HEK293 (cell line): ENCODE measurements around the gene ARID1A.
A peak's percentile ranks its signal among the peaks of the same experiment; 100 is the strongest.

Experiments
- CTCF ChIA-PET: fragments of 350-600 bp; formaldehyde crosslinking; extraction: SDS; loops from one replicate; lab custom pipeline; 2021; ENCODE audit warnings: antibody characterized with exemption; lab: Yijun Ruan, JAX
- POLR2A ChIA-PET: fragments of 300-600 bp; formaldehyde crosslinking; extraction: SDS; loops from one replicate; lab custom pipeline; 2020; ENCODE audit warnings: antibody characterized with exemption, inconsistent platforms; lab: Yijun Ruan, JAX
- H3K27ac ChIP-seq: fragments of 200-500 bp; sonication (Bioruptor generic); 2 replicates; pipeline ENCODE4 v1.5.1; 2014; ENCODE audit warnings: low read depth, low read length, control low read depth, inconsistent platforms; ENCODE audit errors: extremely low read depth
- H3K36me3 ChIP-seq, 2 experiments: fragments of 200-500 bp in 1 of 2; sonication (Bioruptor generic) in 1 of 2; 1 replicate in 1 of 2; 2 replicates in 1 of 2; pipeline ENCODE4 v1.5.1; 2014 to 2017; ENCODE audit warnings: inconsistent platforms in 2 of 2, low read length in 2 of 2; ENCODE audit not compliant: control insufficient read depth in 2 of 2, insufficient read depth in 1 of 2
- H3K4me1 ChIP-seq: fragments of 200-500 bp; sonication (Bioruptor generic); 2 replicates; pipeline ENCODE4 v1.5.1; 2014; ENCODE audit warnings: mild to moderate bottlenecking, low read length, inconsistent platforms; ENCODE audit not compliant: control insufficient read depth, insufficient read depth
- H3K4me3 ChIP-seq: 2 replicates; pipeline ENCODE4 v1.5.1; 2011; ENCODE audit warnings: low read depth, mild to moderate bottlenecking, control low read depth, low read length, moderate library complexity
- H3K9me3 ChIP-seq: fragments of 200-500 bp; sonication (Bioruptor generic); 2 replicates; pipeline ENCODE4 v1.5.1; 2014; ENCODE audit warnings: low read depth, low read length, inconsistent platforms; ENCODE audit not compliant: control insufficient read depth, insufficient read depth
- GLI2 ChIP-seq: fragments of 450-650 bp; formaldehyde crosslinking; IDR thresholded peaks from 2 replicates; pipeline ENCODE4; 2017; ENCODE audit warnings: missing biosample characterization, missing genetic modification characterization, low read depth, borderline replicate concordance
- HOXD13 ChIP-seq: sonication (generic); formaldehyde crosslinking; IDR thresholded peaks from 2 replicates; pipeline ENCODE4 v1.8.0; 2022; ENCODE audit warnings: missing genetic modification reagents, borderline replicate concordance
- YY1 ChIP-seq: fragments of 450-650 bp; formaldehyde crosslinking; IDR thresholded peaks from 2 replicates; pipeline ENCODE4 v1.5.1; 2018; ENCODE audit warnings: missing biosample characterization, missing genetic modification characterization
- ZBTB17 ChIP-seq: fragments of 450-650 bp; formaldehyde crosslinking; IDR thresholded peaks from 2 replicates; pipeline ENCODE4 v1.5.1; 2016; ENCODE audit warnings: missing biosample characterization, missing genetic modification characterization
- ZNF112 ChIP-seq: fragments of 450-650 bp; formaldehyde crosslinking; IDR thresholded peaks from 2 replicates; pipeline ENCODE4 v1.5.0; 2017; ENCODE audit warnings: missing biosample characterization, missing genetic modification characterization
- ZNF2 ChIP-seq: fragments of 450-650 bp; formaldehyde crosslinking; IDR thresholded peaks from 2 replicates; pipeline ENCODE4 v1.5.1; 2016; ENCODE audit warnings: missing biosample characterization, missing genetic modification characterization
- ZNF280C ChIP-seq: fragments of 450-650 bp; formaldehyde crosslinking; IDR thresholded peaks from 2 replicates; pipeline ENCODE4 v1.5.1; 2016; ENCODE audit warnings: missing biosample characterization, missing genetic modification characterization
- ZNF324 ChIP-seq: fragments of 450-650 bp; formaldehyde crosslinking; IDR thresholded peaks from 2 replicates; pipeline ENCODE4 v1.5.1; 2016; ENCODE audit warnings: missing biosample characterization, missing genetic modification characterization
- ZNF341 ChIP-seq: fragments of 450-650 bp; formaldehyde crosslinking; IDR thresholded peaks from 2 replicates; pipeline ENCODE4; 2016; ENCODE audit warnings: low read depth, missing biosample characterization, missing genetic modification characterization
- ZNF433 ChIP-seq: fragments of 450-650 bp; formaldehyde crosslinking; IDR thresholded peaks from 2 replicates; pipeline ENCODE4 v1.5.1; 2016; ENCODE audit warnings: missing biosample characterization, missing genetic modification characterization, low read depth
- ZNF544 ChIP-seq: fragments of 450-650 bp; formaldehyde crosslinking; IDR thresholded peaks from 2 replicates; pipeline ENCODE4 v1.5.0; 2017; ENCODE audit warnings: missing biosample characterization, missing genetic modification characterization
- ZNF548 ChIP-seq: fragments of 450-650 bp; formaldehyde crosslinking; IDR thresholded peaks from 2 replicates; pipeline ENCODE4 v1.5.1; 2016; ENCODE audit warnings: missing biosample characterization, missing genetic modification characterization
- ZNF555 ChIP-seq: fragments of 450-650 bp; formaldehyde crosslinking; conservative IDR thresholded peaks from 2 replicates; pipeline ENCODE4 v1.5.1; 2017; ENCODE audit warnings: missing biosample characterization, mild to moderate bottlenecking, missing genetic modification characterization, inconsistent platforms
- ZNF561 ChIP-seq: fragments of 450-650 bp; IDR thresholded peaks from 2 replicates; pipeline ENCODE4 v1.5.1; 2018; ENCODE audit warnings: missing biosample characterization, missing genetic modification characterization, borderline replicate concordance
- ZNF585B ChIP-seq: fragments of 450-650 bp; formaldehyde crosslinking; IDR thresholded peaks from 2 replicates; pipeline ENCODE4 v1.5.1; 2016; ENCODE audit warnings: missing biosample characterization, missing genetic modification characterization
- ZNF654 ChIP-seq: fragments of 450-650 bp; formaldehyde crosslinking; IDR thresholded peaks from 2 replicates; pipeline ENCODE4 v1.5.1; 2016; ENCODE audit warnings: low read depth, missing biosample characterization, missing genetic modification characterization
- ZNF677 ChIP-seq: fragments of 450-650 bp; IDR thresholded peaks from 2 replicates; pipeline ENCODE4 v1.5.0; 2018; ENCODE audit warnings: missing biosample characterization, mild to moderate bottlenecking, missing genetic modification characterization, moderate library complexity
- ZNF692 ChIP-seq: fragments of 450-650 bp; formaldehyde crosslinking; IDR thresholded peaks from 2 replicates; pipeline ENCODE4 v1.5.1; 2016; ENCODE audit warnings: missing biosample characterization, missing genetic modification characterization
- ZNF830 ChIP-seq: fragments of 450-650 bp; IDR thresholded peaks from 2 replicates; pipeline ENCODE4 v1.5.0; 2018; ENCODE audit warnings: missing biosample characterization, missing genetic modification characterization, low read depth, mild to moderate bottlenecking, moderate library complexity
- ZSCAN30 ChIP-seq: fragments of 450-650 bp; IDR thresholded peaks from 2 replicates; pipeline ENCODE4 v1.5.1; 2018; ENCODE audit warnings: missing biosample characterization, mild to moderate bottlenecking, missing genetic modification characterization, moderate library complexity
- TF ChIP-seq, protein P1 (sequence below): fragments of 450-650 bp; formaldehyde crosslinking; IDR thresholded peaks from 2 replicates; pipeline ENCODE4 v1.5.1; 2017; ENCODE audit warnings: missing biosample characterization, missing genetic modification characterization
- TF ChIP-seq, protein P2 (sequence below): fragments of 450-650 bp; formaldehyde crosslinking; IDR thresholded peaks from 2 replicates; pipeline ENCODE4 v1.5.1; 2016; ENCODE audit warnings: missing biosample characterization, missing genetic modification characterization
- TF ChIP-seq, protein P3 (sequence below): fragments of 450-650 bp; formaldehyde crosslinking; IDR thresholded peaks from 2 replicates; pipeline ENCODE4 v1.5.1; 2016; ENCODE audit warnings: missing biosample characterization, missing genetic modification characterization, borderline replicate concordance
- TF ChIP-seq, protein P4 (sequence below): fragments of 450-650 bp; formaldehyde crosslinking; IDR thresholded peaks from 2 replicates; pipeline ENCODE4 v1.5.1; 2016; ENCODE audit warnings: missing biosample characterization, missing genetic modification characterization

The ARID1A gene

DNA sequence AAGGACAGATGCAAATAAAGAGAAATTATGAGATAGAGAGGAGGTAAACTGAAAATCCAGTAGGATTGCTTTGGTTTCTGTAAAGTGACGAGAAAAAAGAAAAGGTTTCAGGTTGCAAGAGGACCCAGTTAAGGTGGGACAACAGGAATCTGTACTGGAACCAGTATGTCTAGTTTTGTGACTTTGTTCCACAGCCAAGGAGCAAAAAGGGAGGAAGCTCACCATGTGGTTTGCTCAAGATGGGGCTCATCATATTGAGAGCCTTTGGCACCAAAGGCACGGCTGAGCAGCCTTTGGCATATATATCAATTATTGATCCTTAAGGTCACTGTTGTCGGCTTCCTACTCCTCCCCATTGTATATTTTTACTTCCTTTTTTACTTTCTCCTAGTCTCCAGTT, 128.9 kb downstream of the ARID1A start (continued):
- TF ChIP-seq ZNF280C (tag by site-specific recombination), result no peak
- no peak for TF ChIP-seq ZNF654 (tag by site-specific recombination)
- TF ChIP-seq ZNF324 (tag by site-specific recombination), result no peak
- TF ChIP-seq ZNF112 (tag by site-specific recombination), result no peak
- TF ChIP-seq ZNF433, result no peak
- TF ChIP-seq ZNF677 (tag by site-specific recombination), result no peak
- no peak for TF ChIP-seq ZNF544 (tag by site-specific recombination)
- no peak for TF ChIP-seq ZNF561
- no peak for TF ChIP-seq ZNF2 (tag by site-specific recombination)
- no peak for TF ChIP-seq HOXD13
- TF ChIP-seq ZNF341 (tag by site-specific recombination), result no peak
- TF ChIP-seq, protein P1, sequence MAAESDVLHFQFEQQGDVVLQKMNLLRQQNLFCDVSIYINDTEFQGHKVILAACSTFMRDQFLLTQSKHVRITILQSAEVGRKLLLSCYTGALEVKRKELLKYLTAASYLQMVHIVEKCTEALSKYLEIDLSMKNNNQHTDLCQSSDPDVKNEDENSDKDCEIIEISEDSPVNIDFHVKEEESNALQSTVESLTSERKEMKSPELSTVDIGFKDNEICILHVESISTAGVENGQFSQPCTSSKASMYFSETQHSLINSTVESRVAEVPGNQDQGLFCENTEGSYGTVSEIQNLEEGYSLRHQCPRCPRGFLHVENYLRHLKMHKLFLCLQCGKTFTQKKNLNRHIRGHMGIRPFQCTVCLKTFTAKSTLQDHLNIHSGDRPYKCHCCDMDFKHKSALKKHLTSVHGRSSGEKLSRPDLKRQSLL (tag by site-specific recombination), result no peak
- TF ChIP-seq, all 188 proteins: peak for 0

DNA sequence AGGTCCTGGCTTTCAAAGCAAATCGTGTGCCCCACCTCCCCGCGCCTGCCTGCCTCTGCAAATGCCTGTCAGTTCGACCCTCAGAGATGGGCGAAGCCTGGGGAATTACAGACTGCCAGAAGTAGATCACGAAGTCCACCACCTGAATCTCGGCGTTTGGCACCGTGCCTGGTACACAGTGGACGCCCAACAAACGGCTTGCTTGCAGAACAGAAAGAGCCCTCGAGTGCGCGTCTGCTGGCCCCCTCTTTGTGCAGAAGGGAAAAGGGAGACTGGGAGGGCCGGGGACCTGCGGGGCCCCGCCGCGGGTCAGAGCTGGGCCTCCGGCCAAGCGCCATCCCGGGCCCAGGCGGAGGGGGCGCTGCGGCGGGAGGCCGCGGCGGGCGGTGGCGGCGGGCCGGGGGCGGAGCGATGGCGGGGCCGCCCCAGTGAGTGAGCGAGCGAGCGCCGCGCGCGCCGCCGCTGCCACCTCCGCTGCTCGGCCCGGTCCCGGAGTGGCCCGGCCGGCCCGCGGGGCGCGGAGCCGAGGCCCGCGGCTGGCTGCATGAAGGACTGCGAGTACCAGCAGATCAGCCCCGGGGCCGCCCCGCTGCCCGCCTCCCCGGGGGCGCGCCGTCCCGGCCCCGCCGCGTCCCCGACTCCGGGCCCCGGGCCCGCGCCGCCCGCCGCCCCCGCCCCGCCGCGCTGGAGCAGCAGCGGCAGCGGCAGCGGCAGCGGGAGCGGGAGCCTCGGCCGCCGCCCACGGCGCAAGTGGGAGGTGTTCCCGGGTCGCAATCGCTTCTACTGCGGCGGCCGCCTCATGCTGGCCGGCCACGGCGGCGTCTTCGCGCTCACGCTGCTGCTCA, 130.7 kb downstream of the ARID1A start, which contains the start of gene ZDHHC18:
ZDHHC18 (plus strand) TSS at position 428 of the 845 bp plus-strand sequence; CDS start at position 545, 117 bp downstream.
- Histone ChIP-seq H3K27ac (peak within 1 kb of the TSS; percentile 25; the same call in 1 of the 2 replicates), H3K36me3 (peaks cover 0 to 26% of the 10 kb centered on the region in 2 experiments; a peak in 2 of 3 replicates), H3K9me3 (no peaks in the 10 kb centered on the region), H3K4me3 (peak within 1 kb of the TSS; percentile 66), H3K4me1 (no peaks in the 10 kb centered on the region)
- ChIA-PET POLR2A (interaction anchor here (0.5 to 1.1 kb wide), 6 partner anchors 36 to 157 kb away, joined by 3 to 4 read pairs (median 3); partner anchors contain the start of gene GPATCH3), CTCF (interaction anchor here (0.5 to 1.3 kb wide), 6 partner anchors 16 to 441 kb away, joined by 3 to 5 read pairs (median 3); no protein-coding TSS in a partner anchor)
- peak; percentile 52; the same call in 1 of the 2 replicates for TF ChIP-seq ZNF692 (tag by site-specific recombination)
- TF ChIP-seq, protein P2, sequence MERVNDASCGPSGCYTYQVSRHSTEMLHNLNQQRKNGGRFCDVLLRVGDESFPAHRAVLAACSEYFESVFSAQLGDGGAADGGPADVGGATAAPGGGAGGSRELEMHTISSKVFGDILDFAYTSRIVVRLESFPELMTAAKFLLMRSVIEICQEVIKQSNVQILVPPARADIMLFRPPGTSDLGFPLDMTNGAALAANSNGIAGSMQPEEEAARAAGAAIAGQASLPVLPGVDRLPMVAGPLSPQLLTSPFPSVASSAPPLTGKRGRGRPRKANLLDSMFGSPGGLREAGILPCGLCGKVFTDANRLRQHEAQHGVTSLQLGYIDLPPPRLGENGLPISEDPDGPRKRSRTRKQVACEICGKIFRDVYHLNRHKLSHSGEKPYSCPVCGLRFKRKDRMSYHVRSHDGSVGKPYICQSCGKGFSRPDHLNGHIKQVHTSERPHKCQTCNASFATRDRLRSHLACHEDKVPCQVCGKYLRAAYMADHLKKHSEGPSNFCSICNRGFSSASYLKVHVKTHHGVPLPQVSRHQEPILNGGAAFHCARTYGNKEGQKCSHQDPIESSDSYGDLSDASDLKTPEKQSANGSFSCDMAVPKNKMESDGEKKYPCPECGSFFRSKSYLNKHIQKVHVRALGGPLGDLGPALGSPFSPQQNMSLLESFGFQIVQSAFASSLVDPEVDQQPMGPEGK (tag by site-specific recombination), result peak; percentile 57
- TF ChIP-seq ZNF830 (tag by site-specific recombination), result no peak
- no peak for TF ChIP-seq ZNF548 (tag by site-specific recombination)
- TF ChIP-seq, protein P3, sequence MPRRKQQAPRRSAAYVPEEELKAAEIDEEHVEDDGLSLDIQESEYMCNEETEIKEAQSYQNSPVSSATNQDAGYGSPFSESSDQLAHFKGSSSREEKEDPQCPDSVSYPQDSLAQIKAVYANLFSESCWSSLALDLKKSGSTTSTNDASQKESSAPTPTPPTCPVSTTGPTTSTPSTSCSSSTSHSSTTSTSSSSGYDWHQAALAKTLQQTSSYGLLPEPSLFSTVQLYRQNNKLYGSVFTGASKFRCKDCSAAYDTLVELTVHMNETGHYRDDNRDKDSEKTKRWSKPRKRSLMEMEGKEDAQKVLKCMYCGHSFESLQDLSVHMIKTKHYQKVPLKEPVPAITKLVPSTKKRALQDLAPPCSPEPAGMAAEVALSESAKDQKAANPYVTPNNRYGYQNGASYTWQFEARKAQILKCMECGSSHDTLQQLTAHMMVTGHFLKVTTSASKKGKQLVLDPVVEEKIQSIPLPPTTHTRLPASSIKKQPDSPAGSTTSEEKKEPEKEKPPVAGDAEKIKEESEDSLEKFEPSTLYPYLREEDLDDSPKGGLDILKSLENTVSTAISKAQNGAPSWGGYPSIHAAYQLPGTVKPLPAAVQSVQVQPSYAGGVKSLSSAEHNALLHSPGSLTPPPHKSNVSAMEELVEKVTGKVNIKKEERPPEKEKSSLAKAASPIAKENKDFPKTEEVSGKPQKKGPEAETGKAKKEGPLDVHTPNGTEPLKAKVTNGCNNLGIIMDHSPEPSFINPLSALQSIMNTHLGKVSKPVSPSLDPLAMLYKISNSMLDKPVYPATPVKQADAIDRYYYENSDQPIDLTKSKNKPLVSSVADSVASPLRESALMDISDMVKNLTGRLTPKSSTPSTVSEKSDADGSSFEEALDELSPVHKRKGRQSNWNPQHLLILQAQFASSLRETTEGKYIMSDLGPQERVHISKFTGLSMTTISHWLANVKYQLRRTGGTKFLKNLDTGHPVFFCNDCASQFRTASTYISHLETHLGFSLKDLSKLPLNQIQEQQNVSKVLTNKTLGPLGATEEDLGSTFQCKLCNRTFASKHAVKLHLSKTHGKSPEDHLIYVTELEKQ (tag by site-specific recombination), result no peak
- TF ChIP-seq YY1 (tag by site-specific recombination), result no peak
- 0 out of 2 replicates have a peak, but pooled peaks have one; percentile 13 for TF ChIP-seq ZSCAN30 (tag by site-specific recombination)
- no peak for TF ChIP-seq GLI2 (tag by site-specific recombination)
- 0 out of 2 replicates have a peak, but pooled peaks have one; percentile 61 for TF ChIP-seq ZBTB17 (tag by site-specific recombination)
- TF ChIP-seq, protein P4, sequence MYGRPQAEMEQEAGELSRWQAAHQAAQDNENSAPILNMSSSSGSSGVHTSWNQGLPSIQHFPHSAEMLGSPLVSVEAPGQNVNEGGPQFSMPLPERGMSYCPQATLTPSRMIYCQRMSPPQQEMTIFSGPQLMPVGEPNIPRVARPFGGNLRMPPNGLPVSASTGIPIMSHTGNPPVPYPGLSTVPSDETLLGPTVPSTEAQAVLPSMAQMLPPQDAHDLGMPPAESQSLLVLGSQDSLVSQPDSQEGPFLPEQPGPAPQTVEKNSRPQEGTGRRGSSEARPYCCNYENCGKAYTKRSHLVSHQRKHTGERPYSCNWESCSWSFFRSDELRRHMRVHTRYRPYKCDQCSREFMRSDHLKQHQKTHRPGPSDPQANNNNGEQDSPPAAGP, result peak; percentile 57; the same call in 1 of the 2 replicates
- TF ChIP-seq ZNF324 (tag by site-specific recombination), result no peak
- no peak for TF ChIP-seq ZNF585B (tag by site-specific recombination)
- no peak for TF ChIP-seq ZNF555 (tag by site-specific recombination)
